SK-N-SH (cell line): ENCODE measurements around the gene MAP3K13. TPM values are rescaled to one million over a fixed set of nuclear protein-coding genes. Genes with fewer than 3 reads are reported as not detected.

Experiments
- CTCF ChIA-PET: fragments of 300-600, 350-600 bp; formaldehyde crosslinking; extraction: SDS; loops from one replicate; lab custom pipeline; 2021; lab: Yijun Ruan, JAX
- POLR2A ChIA-PET: fragments of 350-600 bp; sonication (Branson Sonifier 250); formaldehyde crosslinking; extraction: SDS; loops from one replicate; lab custom pipeline; 2020; ENCODE audit warnings: antibody characterized with exemption, inconsistent platforms; lab: Yijun Ruan, JAX
- DNase-seq: peaks from one replicate; pipeline ENCODE4 v3.0.0; 2012
- H2AFZ ChIP-seq: fragments of 200-600 bp; sonication (generic); 2 replicates; pipeline ENCODE4 v1.8.1; 2016; ENCODE audit warnings: antibody characterized with exemption, mild to moderate bottlenecking, low read depth
- H3F3A ChIP-seq: fragments of 200-600 bp; sonication (generic); replicated peaks from 2 replicates; pipeline ENCODE3; 2016; ENCODE audit warnings: antibody characterized with exemption, mild to moderate bottlenecking; ENCODE audit not compliant: insufficient read depth
- H3K27ac ChIP-seq, 2 experiments: fragments of 200-500 bp in 1 of 2; fragments of 200-600 bp in 1 of 2; sonication (Bioruptor generic) in 1 of 2; sonication (generic), shearing (Covaris generic) in 1 of 2; 2 replicates each; pipeline versions ENCODE4 v1.5.1 to v1.6.1; 2014 to 2016; ENCODE audit warnings: low read depth in 2 of 2, inconsistent platforms in 1 of 2, low read length in 1 of 2, mild to moderate bottlenecking in 1 of 2, mixed read lengths in 1 of 2
- H3K27me3 ChIP-seq: fragments of 200-600 bp; sonication (generic), shearing (Covaris generic); 2 replicates; pipeline ENCODE4 v1.6.1; 2016; ENCODE audit warnings: mixed run types; ENCODE audit not compliant: insufficient read depth
- H3K36me3 ChIP-seq, 2 experiments: fragments of 200-500 bp in 1 of 2; fragments of 200-600 bp in 1 of 2; sonication (Bioruptor generic) in 1 of 2; sonication (generic) in 1 of 2; replicated peaks in 1 of 2; 2 replicates each; pipeline versions ENCODE3 to v1.5.1; 2014 to 2016; ENCODE audit warnings: low read length in 1 of 2, mild to moderate bottlenecking in 1 of 2; ENCODE audit not compliant: insufficient read depth in 2 of 2, control insufficient read depth in 1 of 2
- H3K4me1 ChIP-seq, 2 experiments: fragments of 200-500 bp in 1 of 2; fragments of 200-600 bp in 1 of 2; sonication (Bioruptor generic) in 1 of 2; sonication (generic), shearing (Covaris generic) in 1 of 2; 2 replicates each; pipeline versions ENCODE4 v1.5.1 to v1.6.1; 2014 to 2016; ENCODE audit warnings: low read depth in 1 of 2, low read length in 1 of 2, mixed run types in 1 of 2; ENCODE audit not compliant: insufficient read depth in 2 of 2, control insufficient read depth in 1 of 2
- H3K4me2 ChIP-seq: fragments of 200-600 bp; sonication (generic), shearing (Covaris generic); 2 replicates; pipeline ENCODE4 v1.6.1; 2017; ENCODE audit warnings: mixed run types
- H3K4me3 ChIP-seq, 2 experiments: fragments of 200-500 bp in 1 of 2; fragments of 200-600 bp in 1 of 2; sonication (Bioruptor generic) in 1 of 2; sonication (generic), shearing (Covaris generic) in 1 of 2; 2 replicates each; pipeline versions ENCODE4 v1.5.1 to v1.8.1; 2014 to 2016; ENCODE audit warnings: low read depth in 2 of 2, inconsistent platforms in 1 of 2, low read length in 1 of 2, mild to moderate bottlenecking in 1 of 2, mixed read lengths in 1 of 2, moderate library complexity in 1 of 2
- H3K79me2 ChIP-seq: fragments of 200-600 bp; sonication (generic); 2 replicates; pipeline ENCODE4 v1.8.1; 2017; ENCODE audit warnings: mild to moderate bottlenecking; ENCODE audit not compliant: insufficient read depth
- H3K9ac ChIP-seq: fragments of 200-600 bp; sonication (generic); 2 replicates; pipeline ENCODE4 v1.6.1; 2017; ENCODE audit warnings: mixed run types
- H3K9me2 ChIP-seq: fragments of 200-600 bp; sonication (generic); 2 replicates; pipeline ENCODE4 v1.6.1; 2017; ENCODE audit warnings: mixed run types
- H3K9me3 ChIP-seq: fragments of 200-600 bp; sonication (generic); 2 replicates; pipeline ENCODE4 v1.6.1; 2017; ENCODE audit warnings: mixed run types, mild to moderate bottlenecking, moderate library complexity
- H4K20me1 ChIP-seq: fragments of 200-600 bp; sonication (generic); 2 replicates; pipeline ENCODE4 v1.6.1; 2017; ENCODE audit warnings: mild to moderate bottlenecking, mixed run types; ENCODE audit not compliant: insufficient read depth
- EP300 ChIP-seq, 2 experiments: IDR thresholded peaks; 2 replicates each; pipeline versions ENCODE4 v1.4.0 to v1.6.1; 2012; ENCODE audit warnings: borderline replicate concordance in 1 of 2, low read depth in 1 of 2, low read length in 1 of 2
- EZH2phosphoT487 ChIP-seq: fragments of 200-600 bp; sonication (generic); IDR thresholded peaks from 2 replicates; pipeline ENCODE4 v1.6.1; 2017; ENCODE audit warnings: low read depth, mixed run types, mild to moderate bottlenecking, antibody characterized with exemption, moderate library complexity, borderline replicate concordance
- GABPA ChIP-seq: IDR thresholded peaks from 2 replicates; pipeline ENCODE4 v1.4.0; 2012; ENCODE audit warnings: low read depth, mild to moderate bottlenecking
- GATA2 ChIP-seq: sonication (generic); formaldehyde crosslinking; IDR thresholded peaks from 2 replicates; pipeline ENCODE4 v1.5.0; 2020; ENCODE audit warnings: mild to moderate bottlenecking, missing genetic modification reagents
- MEF2A ChIP-seq: IDR thresholded peaks from 2 replicates; pipeline ENCODE4 v1.4.0; 2012; ENCODE audit warnings: low read depth, borderline replicate concordance
- POLR2AphosphoS5 ChIP-seq: IDR thresholded peaks from 2 replicates; pipeline ENCODE4 v1.6.1; 2012; ENCODE audit warnings: low read depth, low read length
- RAD21 ChIP-seq: IDR thresholded peaks from 2 replicates; pipeline ENCODE4 v1.6.1; 2012; ENCODE audit warnings: mild to moderate bottlenecking, low read length
- RCOR1 ChIP-seq: fragments of 150-350 bp; IDR thresholded peaks from 2 replicates; pipeline ENCODE4 v1.6.1; 2017; ENCODE audit warnings: antibody characterized with exemption, low read length
- RFX5 ChIP-seq: IDR thresholded peaks from 2 replicates; pipeline ENCODE4 v1.6.1; 2012; ENCODE audit warnings: mild to moderate bottlenecking, improper control_type of control experiment, low read length
- RXRA ChIP-seq: IDR thresholded peaks from 2 replicates; pipeline ENCODE4 v1.4.0; 2012; ENCODE audit warnings: low read depth, mild to moderate bottlenecking, borderline replicate concordance
- SMC3 ChIP-seq: IDR thresholded peaks from 2 replicates; pipeline ENCODE4 v1.6.1; 2012; ENCODE audit warnings: low read depth, low read length, improper control_type of control experiment
- TCF12 ChIP-seq: IDR thresholded peaks from 2 replicates; pipeline ENCODE4 v1.4.0; 2012
- WGBS: methylation state at CpG from one replicate; pipeline ENCODE4 v1.1.6; 2017; ENCODE audit warnings: low lambda C conversion rate; 5-methylcytosine and 5-hydroxymethylcytosine counted together
- polyA plus RNA-seq, 3 experiments: library from polyadenylated mRNA; depleted of rRNA; stranded (reverse); fragments of >200 nt; gene quantifications; 2 replicates each; pipeline ENCODE4 v1.2.3, GENCODE V29; 2012
- TF ChIP-seq, protein P1 (sequence below): IDR thresholded peaks from 2 replicates; pipeline ENCODE4 v1.4.0; 2012; ENCODE audit warnings: low read depth, borderline replicate concordance
- TF ChIP-seq, protein P2 (sequence below): IDR thresholded peaks from 2 replicates; pipeline ENCODE4 v1.4.0; 2012; ENCODE audit warnings: low read depth, borderline replicate concordance
- TF ChIP-seq, protein P3 (sequence below): fragments of 200-600 bp; sonication (generic); IDR thresholded peaks from 2 replicates; pipeline ENCODE4 v1.6.1; 2017; ENCODE audit warnings: antibody characterized with exemption, mild to moderate bottlenecking, moderate library complexity

MAP3K13 gene
- polyA plus RNA-seq, 1 of the 3 experiments (the other 2 are of a cell fraction), result 9.1 TPM

DNA sequence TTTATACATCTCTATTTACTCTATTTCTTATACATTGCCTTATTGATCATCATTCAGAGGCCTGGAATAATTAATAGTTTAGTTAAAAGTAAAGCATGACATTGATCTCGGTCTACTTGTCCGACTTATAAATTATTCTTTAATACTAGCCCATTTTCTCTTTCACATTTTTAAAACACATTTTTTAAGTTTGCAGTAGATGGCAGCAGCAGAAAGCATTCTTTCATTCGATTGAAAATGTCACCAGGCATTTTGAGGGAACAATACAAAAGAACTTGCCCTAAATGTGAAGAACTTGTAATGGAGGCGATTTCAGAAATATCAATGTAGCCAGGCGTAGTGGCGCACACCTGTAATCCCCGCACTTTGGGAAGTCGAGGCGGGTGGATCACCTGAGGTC is 15.5 kb upstream of the MAP3K13 start:
- no peak overlapping the region for H3K9ac ChIP-seq
- no peaks in the 10 kb centered on the region for H3F3A ChIP-seq
- H3K79me2 ChIP-seq, result no peaks in the 10 kb centered on the region
- no peaks in the 10 kb centered on the region for H3K36me3 ChIP-seq
- TF ChIP-seq POLR2AphosphoS5 (no peak), RAD21 (peak; percentile 50), GATA2 (CRISPR knock-in tag) (no peak)
- TF ChIP-seq, protein P1, sequence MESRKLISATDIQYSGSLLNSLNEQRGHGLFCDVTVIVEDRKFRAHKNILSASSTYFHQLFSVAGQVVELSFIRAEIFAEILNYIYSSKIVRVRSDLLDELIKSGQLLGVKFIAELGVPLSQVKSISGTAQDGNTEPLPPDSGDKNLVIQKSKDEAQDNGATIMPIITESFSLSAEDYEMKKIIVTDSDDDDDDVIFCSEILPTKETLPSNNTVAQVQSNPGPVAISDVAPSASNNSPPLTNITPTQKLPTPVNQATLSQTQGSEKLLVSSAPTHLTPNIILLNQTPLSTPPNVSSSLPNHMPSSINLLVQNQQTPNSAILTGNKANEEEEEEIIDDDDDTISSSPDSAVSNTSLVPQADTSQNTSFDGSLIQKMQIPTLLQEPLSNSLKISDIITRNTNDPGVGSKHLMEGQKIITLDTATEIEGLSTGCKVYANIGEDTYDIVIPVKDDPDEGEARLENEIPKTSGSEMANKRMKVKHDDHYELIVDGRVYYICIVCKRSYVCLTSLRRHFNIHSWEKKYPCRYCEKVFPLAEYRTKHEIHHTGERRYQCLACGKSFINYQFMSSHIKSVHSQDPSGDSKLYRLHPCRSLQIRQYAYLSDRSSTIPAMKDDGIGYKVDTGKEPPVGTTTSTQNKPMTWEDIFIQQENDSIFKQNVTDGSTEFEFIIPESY, result no peak
- no peaks in the 10 kb centered on the region for H4K20me1 ChIP-seq
- 91% methylated on average over 9 of the region's 9 CpGs for WGBS
- no peak overlapping the region for H2AFZ ChIP-seq
- H3K9me3 ChIP-seq, result no peaks in the 10 kb centered on the region
- CTCF ChIA-PET, result interaction anchor here (0.7 to 2.0 kb wide), 4 partner anchors 15 to 228 kb away, joined by 3 to 9 read pairs (median 4); no protein-coding TSS in a partner anchor
- no peaks in the 10 kb centered on the region for H3K27me3 ChIP-seq
- POLR2A ChIA-PET, result no interaction called here
- H3K27ac ChIP-seq, result no peak overlapping the region
- no peak for DNase-seq
- no peaks in the 10 kb centered on the region for H3K4me1 ChIP-seq
- no peak overlapping the region for H3K4me2 ChIP-seq
- no peak overlapping the region for H3K4me3 ChIP-seq
- H3K9me2 ChIP-seq, result no peaks in the 10 kb centered on the region

DNA sequence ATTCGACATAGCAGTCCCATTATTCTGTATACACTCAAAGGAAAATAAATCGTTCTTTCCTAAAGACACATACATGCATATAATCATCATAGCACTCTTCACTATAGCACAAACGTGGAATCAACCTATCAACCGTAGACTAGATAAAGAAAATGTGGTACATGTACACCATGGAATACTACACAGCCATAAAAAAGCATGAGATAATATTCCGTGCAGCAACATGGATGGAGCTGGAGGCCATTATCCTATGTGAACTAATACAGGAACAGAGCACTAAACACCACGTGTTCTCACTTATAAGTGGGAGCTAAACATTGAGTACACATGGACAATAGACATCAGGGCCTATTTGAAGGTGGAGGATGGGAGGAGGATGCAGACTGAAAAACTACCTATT is 12.1 kb upstream of the MAP3K13 start:
- no peaks in the 10 kb centered on the region for H3K9me2 ChIP-seq
- no peak overlapping the region for H3K4me3 ChIP-seq
- H3F3A ChIP-seq, result peaks cover 3% of the 10 kb centered on the region
- no peak overlapping the region for H3K4me2 ChIP-seq
- H2AFZ ChIP-seq, result no peak overlapping the region
- H4K20me1 ChIP-seq, result no peaks in the 10 kb centered on the region
- no peaks in the 10 kb centered on the region for H3K27me3 ChIP-seq
- H3K9me3 ChIP-seq, result no peaks in the 10 kb centered on the region
- TF ChIP-seq EP300 (IDR thresholded peaks at IDR 0.05; ENCODE audit: borderline replicate concordance in 1 of 2, low read depth in 1 of 2, low read length in 1 of 2) (no peak), TCF12 (no peak), MEF2A (no peak), RCOR1 (no peak), RXRA (no peak), EZH2phosphoT487 (no peak), SMC3 (no peak), GATA2 (CRISPR knock-in tag) (no peak), GABPA (no peak), RFX5 (no peak)
- TF ChIP-seq, protein P1, result no peak
- TF ChIP-seq, protein P2, sequence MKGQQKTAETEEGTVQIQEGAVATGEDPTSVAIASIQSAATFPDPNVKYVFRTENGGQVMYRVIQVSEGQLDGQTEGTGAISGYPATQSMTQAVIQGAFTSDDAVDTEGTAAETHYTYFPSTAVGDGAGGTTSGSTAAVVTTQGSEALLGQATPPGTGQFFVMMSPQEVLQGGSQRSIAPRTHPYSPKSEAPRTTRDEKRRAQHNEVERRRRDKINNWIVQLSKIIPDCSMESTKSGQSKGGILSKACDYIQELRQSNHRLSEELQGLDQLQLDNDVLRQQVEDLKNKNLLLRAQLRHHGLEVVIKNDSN, result no peak
- TF ChIP-seq, protein P3, sequence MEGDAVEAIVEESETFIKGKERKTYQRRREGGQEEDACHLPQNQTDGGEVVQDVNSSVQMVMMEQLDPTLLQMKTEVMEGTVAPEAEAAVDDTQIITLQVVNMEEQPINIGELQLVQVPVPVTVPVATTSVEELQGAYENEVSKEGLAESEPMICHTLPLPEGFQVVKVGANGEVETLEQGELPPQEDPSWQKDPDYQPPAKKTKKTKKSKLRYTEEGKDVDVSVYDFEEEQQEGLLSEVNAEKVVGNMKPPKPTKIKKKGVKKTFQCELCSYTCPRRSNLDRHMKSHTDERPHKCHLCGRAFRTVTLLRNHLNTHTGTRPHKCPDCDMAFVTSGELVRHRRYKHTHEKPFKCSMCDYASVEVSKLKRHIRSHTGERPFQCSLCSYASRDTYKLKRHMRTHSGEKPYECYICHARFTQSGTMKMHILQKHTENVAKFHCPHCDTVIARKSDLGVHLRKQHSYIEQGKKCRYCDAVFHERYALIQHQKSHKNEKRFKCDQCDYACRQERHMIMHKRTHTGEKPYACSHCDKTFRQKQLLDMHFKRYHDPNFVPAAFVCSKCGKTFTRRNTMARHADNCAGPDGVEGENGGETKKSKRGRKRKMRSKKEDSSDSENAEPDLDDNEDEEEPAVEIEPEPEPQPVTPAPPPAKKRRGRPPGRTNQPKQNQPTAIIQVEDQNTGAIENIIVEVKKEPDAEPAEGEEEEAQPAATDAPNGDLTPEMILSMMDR, result no peak
- H3K27ac ChIP-seq, result no peak overlapping the region
- no peaks in the 10 kb centered on the region for H3K36me3 ChIP-seq
- H3K4me1 ChIP-seq, result no peaks in the 10 kb centered on the region; a peak in 1 of 4 replicates
- WGBS, result 78% methylated on average over 6 of the region's 6 CpGs
- CTCF ChIA-PET, result interaction anchor here (1.6 to 5.1 kb wide), 2 partner anchors 43 to 209 kb away, joined by 4 to 26 read pairs; no protein-coding TSS in a partner anchor
- no peak for DNase-seq
- POLR2A ChIA-PET, result no interaction called here
- no peak overlapping the region for H3K9ac ChIP-seq
- no peaks in the 10 kb centered on the region for H3K79me2 ChIP-seq
